GM03348 (cell line): ENCODE results near the gene PTPRU.

Experiments used
- DNase-seq: peaks from one replicate; pipeline ENCODE4 v3.0.0; 2012; ENCODE audit warnings: low spot score

The PTPRU gene

DNA sequence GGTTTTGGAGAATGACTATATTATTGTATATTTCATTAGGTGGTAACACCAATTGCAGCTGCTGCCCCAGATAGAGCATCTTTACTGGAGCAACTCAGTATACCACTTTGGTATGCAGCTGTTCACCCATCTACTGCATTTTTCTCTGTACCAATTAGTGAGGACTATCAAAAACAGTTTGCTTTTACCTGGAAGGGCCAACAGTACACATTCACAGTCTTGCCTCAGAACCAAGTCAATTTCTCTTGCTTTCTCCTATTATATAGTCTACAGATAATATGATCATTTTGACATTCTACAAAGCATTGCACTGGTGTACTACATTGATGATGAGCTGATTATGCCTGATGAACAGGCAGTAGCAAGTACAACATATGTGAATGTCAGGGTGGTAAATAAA is 99.3 kb downstream of the PTPRU start:
- no peak for DNase-seq

DNA sequence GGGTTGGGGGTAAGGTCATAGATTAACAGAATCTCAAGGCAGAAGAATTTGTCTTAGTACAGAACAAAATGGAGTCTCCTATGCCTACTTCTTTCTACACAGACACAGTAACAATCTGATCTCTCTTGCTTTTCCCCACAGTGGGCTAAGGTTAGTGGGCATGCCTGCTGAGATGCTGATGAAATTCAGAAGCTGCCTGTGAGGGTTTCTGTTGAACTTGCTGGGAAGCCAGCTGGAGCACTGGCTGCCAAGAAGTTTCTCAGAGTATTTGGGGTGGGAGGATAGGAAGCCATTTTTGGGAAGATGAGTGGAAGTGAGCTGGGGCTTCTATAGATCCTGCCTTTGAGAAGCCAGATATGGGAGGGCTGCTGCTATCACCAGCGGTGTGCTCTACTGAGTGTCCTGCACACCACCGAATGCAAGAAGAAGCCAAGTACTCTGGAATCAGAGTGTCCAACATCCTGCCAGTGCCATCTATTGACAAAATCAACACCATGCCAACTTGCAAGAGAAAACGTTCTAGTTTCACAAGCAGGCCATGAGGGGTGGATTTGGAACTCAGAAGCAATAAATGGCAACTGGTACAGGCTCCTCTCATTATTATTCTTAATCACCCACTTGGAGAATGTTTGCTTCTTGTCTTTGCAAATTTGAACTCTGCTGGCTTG is 102.7 kb downstream of the PTPRU start:
- no peak for DNase-seq

DNA sequence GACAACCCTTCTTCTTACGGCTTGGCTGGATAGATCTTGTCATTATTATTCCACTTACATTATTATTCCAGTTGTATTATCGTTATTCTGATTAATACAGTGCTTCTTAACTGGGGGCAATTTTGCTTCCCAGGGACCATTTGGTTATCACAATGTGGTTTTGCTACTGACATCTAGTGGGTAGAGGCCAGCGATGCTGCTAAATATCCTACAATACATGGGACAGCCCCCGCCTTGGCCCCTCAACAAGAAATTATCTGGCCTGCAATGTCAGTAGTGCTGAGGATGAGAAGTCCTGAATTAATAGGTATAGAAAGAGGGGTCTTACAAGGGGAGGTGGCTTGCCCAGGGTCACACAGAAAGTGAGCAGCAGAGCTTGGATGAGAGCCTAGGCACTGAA is 105.6 kb downstream of the PTPRU start:
- DNase-seq = no peak

DNA sequence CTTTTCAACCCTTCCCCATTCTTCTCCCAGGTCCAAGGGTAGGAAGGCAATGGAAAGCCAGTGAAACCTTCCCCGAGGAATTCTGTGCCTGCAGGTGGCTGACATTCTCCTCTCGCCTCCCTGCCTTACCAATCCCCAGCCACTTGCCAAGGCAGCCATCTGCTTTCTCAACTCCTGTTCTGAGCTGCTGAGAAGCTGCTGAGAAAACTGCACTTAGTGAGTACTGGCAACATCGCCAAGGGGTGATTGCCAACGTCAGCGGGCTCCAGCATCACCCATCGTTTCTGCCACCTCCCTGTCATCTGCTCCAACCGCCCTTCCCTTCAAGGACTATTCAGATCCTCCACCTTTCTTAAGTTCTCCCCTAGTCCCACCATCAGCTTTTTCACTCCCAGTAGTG is 106.0 kb downstream of the PTPRU start:
- no peak for DNase-seq

DNA sequence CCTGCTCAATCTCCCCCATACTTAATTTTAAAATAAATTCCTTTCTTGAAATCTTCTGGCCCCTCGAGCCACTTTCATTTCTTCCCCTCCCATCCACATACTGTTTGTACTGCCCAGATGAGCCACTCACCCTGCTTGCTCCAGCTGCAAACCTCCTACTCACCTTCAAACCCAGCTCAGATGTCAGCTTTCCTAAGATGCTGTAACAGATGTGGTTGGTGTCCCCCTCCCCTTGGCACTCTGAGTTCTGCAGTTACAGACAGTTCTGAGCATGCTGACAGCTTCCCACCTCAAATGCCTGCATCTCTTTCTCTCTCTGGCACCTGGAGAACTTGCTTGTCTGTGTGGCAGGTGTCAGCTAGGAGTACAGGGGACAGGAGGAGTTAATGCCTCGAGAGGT is 106.7 kb downstream of the PTPRU start:
- DNase-seq = no peak

DNA sequence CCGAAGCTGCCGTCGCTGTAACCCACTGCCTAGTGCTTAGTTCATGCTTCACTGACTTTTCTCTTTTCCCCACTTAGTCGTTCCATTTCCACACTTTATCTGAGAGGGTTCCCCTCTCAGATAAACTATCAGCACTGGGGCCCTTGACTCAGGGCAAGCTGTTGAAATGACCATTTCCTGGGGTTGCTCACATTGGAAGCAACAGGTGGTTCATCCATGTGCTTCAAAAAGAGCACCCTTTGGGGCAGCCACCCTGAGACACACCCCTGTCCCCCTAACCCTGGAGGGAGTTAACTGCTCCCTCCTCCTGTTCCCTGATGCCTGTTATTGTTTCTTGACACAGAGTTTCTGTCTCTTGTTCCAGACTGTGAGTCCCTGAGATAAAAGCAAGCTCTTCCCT is 107.2 kb downstream of the PTPRU start:
- no peak for DNase-seq

DNA sequence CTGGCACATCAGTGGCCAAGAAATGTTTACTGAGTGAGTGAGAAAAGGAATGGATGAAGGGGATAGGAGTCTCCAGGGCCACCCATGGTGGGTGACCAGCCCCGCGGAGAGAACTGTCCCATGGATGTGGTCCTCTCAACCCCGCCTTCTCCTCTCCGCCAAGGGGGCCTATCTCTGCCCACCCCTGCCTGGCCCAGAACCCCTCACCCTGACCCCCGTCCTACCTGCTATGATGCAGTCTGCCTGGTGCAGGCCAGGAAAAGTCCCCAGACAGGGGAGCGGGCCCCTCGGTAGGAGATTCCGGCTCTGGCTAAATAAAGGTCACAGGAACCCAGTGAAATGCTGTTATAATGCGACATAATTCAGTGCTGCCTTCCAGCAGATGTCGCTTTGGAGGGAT is 107.6 kb downstream of the PTPRU start:
- DNase-seq = no peak

DNA sequence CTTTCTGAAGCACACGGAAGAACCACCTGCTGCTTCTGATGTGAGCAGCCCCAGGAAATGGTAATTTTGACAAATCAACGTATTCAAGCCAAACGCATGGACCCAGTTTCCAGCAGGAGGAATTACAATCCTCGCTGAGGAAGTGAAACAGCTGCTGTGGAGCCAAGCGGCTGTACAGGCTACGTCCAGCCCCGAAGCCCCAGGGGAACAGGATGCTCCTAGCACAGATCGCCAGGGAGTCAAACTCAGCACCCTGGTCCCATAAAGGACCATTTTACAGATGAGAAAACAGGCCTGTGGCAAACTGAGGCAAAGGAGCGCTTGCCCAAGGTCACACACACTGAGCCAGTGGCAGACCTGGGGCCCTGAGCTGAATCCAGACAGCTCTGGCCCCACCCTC is 108.0 kb downstream of the PTPRU start:
- no peak for DNase-seq

DNA sequence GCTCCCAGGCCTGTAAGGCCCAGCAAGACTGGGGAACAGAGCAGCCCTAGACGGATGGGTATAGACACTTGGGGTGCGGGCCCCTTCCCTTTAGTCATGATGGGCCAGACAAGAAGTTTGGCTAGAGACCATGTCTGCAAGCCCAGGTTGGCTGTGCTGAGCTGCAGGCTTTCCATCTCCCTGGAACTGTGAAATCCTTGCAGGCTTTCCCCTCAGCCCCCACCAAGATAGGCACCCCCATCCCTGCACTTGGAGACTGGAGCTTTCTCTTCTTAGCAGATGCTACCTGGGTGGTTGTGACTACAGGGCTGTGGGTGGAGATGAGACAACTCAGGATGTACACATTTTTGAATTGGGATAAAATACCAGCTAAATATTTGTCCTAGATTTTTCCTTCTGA is 110.3 kb downstream of the PTPRU start:
- DNase-seq = no peak

DNA sequence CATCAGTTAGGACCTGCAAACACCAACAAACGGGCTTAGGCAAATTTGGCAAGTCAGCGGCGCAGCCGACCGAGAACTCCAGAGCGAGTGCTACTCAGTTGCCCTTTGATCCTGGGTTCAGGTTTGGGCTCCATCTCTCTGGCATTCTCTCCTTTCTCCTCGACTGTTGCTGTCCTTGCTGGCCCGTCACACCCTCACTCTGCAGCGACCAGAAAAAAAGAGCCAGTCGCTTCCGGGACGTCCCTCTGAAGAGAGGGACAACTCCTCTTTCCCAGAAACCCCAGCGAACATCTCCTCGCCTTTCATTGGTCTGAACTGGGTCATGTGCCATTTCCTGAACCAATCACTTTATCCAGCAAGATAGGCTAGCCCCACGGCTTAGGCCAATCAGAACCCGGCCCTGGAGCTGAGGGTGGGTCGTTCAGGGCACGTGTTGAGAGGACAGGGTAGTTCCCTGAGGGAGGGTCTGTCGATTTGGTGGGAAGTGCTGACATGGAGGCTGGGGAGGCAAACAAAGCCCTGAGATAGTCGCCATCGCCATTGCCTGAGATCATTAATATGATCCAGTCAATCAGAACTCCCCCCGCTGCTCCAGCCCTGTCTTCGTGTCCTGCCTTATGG is 113.7 kb downstream of the PTPRU start:
- DNase-seq = no peak

DNA sequence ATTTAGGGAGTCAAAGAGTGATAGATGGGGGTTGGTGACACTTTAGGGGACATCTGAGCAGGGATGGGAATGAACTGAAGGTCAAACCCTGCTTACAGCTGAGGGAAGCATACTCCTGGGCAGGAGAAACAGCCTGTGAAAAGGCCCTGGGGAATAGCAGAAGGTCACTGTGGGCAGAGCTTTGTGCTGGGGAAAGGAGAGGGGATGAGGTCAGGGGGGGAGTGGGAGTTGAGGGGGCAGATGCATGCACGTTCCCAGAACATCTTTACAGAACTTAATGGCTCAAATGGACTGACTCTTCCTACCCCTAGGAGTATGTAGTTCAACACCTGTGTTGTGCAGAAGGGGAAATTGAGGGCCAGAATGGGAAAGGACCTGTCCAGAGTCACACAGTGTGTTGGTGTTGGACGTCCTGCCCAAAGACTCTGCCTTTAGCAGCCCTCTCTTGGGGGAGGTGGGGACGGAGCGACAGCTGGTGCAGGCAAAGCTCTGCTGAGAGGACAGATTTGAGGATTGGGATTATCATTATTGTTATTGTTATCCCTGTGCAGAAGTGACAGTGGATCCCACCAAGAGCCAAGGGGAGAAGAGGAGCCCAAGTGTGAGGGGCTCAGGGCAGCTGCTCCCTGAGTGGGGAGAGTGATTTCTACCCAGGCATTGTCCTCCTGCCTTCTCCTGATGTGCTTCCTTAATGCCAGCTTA is 116.5 kb downstream of the PTPRU start:
- no peak for DNase-seq

DNA sequence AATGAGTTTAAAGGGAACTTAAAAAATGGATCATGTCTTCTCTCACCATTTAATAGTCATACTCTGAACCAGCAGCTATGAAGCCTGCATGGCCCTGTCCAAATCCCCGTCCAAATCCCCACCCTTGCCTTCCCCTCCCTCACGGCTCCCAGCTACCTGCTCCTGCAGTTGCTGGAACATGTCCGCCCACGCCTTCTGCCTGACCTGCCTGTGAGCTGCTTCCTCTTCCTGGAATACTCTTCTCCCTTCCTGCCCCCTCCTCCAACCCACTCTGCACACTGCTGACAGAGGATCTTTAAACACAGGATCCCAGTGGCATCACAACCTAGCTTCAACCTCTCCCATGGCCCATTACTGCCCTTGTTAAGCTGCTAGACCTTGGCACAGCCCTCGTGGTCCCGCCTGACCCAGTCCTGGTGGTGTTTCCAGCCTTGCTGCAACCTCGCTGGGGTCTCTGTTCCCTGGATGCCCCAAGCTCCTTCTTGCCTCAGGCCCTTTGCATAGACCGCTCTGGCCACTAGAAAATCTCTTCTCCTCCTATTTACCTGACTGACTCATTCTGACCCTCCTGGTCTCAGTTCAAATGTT is 118.3 kb downstream of the PTPRU start:
- DNase-seq = no peak

DNA sequence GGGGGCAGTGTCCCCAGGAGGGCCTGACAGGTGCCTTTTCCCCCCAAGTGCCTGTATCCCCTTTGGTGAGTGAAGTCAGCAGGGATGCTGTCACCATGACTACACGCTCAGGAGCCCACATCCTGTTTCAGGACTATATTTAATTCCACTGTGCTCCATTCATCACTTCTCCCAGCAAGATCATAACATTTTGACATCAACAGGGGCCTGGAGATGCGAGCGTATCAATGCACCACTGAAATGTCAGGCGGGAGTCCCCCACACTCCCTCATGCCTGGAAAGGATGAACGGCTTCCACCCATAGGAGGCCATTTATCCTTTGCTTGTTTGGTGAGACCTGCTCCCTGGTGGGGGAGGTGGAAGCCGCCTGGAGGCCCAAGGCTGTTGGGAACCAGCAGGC is 119.1 kb downstream of the PTPRU start:
- DNase-seq = no peak

DNA sequence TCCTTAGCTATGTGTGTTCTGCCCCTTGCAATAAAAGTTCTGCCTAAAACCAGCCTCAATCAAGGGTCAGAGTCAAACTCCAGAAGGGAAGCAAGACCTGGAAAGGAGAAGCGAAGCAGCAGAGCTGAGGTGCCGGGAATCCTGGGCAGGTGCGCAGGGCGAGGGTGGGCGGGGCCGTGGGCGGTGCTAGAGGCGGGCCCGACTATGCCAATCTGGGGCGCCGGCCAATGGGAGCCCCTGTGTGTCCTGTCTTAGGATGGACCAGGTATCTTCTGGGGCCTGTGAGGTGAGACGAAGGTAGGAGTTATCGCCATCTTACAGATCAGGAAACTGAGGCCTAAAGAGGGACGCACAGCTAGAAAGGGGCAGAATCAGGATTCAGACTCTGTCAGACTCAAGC is 120.3 kb downstream of the PTPRU start:
- no peak for DNase-seq

DNA sequence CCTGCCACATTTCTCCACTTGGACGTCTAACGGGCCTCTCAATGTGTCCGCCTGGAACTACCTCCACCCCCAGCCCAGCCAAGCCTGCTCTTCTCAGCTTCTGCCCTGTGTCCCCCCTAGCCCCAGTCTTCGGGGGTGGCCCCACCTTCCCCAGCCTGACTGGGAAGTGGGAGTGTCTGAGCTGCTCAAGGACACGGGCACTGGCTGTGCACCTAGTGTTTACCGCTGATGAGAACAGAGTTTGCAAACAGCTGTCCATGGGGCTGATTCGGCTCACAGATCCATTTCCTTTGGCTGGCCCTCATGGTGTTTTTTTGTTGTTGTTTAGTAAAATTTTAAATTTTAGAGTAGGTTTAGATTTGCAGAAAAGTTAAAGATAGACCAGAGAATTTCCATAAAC is 121.1 kb downstream of the PTPRU start:
- no peak for DNase-seq

DNA sequence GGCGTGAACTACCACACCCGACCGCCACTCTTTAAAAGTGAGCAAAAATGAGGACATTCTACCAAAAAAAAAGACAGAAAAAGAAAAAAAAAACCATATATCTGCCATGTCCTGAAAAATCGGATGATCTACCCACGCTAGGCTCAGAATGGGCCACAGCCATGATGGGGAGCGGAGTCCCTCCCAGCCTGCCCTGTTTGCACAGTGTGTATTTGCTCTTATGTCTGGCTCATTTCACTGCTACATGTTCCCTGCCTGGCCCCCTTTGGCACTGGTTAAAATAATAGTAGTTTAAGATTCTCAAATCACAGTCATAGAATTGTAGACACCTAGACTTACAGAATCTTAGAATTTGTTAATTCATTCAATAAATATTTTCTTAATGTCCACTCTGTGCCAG is 121.9 kb downstream of the PTPRU start:
- DNase-seq = no peak

DNA sequence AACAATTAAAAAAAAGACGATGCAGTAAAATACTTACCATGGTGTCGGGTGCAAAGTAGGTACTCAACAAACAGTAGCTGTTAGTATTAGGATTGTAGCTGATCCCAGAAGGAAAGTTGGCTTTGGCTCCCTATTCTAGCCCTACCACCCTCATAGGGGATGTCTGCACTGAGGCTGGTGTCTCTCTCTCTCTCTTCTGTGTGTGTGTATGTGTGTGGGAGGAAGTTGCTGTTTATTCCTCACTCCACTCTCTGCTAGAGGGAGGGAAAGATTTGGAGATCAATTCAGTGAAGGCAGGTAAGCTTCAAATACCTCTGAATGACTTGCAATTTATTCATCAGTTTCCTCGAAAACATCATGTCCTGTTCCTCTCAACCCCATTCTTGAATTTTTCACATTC is 124.4 kb downstream of the PTPRU start:
- no peak for DNase-seq

DNA sequence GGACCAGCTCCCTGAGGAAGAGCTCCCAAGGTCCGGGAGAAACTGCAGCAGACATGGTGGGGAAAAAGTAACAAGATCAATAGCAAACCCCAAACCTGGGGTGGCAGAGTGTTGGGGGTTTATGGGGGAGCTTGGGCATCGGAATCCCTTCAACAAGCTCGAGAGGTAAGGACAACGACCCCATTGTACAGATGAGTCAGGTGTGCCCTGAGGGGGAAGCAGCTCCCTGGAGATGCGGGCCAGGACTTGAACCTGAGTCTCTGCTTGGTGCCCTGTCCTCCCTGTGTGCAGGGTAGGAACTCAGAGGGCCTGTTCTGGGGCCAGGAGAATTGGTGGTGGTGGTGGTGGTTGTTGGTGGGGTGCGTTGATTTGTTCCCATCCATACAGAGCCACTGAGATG is 125.4 kb downstream of the PTPRU start:
- no peak for DNase-seq

DNA sequence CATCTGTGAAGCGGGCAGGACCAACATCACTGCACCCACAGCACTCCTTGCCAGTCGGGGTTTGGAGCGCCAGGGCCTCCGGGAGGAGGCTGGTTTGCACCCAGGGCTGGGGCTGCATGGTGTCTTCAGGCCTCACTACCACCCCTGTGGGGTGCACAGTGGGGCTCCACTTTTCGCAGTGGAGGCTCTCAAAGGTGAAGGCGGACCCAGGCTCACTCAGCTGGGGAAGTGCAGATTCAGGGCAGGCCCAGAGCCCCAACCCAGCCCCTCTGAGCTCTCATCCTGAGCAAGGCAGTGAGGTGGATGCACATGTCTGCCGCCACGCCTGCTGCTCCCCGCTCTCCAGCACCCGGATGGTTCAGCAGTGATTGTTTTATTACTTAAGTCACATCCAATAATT is 125.8 kb downstream of the PTPRU start:
- no peak for DNase-seq

DNA sequence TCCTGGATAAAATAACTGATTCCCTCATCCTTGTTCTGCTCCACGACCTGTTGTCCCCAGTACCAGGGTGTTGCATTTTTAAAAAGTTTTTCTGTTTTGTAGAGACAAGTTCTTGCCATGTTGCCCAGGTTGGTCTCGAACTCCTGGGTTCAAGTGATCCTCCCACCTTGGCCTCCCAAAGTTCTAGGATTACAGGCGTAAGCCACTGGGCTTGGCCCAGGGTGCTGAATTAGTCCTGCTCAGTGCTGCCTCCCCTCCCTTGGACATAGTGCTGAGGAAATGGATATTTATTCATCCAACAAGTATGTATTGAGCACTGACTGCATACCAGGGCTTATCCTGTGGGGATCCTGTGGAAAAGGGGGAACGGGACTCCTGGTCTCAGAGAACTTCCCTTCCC is 126.4 kb downstream of the PTPRU start:
- no peak for DNase-seq

DNA sequence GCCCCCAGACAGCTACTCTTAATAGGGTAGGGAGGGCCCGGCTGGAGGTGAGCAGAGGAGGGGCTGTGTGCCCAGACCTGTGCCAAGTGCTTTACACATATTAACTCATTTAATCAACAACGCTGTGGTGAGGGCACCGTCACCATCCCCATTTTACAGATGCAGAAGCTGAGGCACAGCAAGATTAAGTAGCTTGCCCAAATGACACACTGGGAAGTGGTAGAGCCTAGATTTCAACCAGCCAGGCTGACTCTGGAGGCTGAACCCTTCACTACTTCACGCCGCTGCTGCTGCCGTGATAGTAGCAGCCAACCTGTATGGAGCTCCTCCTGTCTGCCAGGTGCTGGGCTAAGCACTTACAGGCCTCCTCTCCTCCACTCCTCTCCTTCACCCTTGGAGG is 127.2 kb downstream of the PTPRU start:
- DNase-seq = no peak

DNA sequence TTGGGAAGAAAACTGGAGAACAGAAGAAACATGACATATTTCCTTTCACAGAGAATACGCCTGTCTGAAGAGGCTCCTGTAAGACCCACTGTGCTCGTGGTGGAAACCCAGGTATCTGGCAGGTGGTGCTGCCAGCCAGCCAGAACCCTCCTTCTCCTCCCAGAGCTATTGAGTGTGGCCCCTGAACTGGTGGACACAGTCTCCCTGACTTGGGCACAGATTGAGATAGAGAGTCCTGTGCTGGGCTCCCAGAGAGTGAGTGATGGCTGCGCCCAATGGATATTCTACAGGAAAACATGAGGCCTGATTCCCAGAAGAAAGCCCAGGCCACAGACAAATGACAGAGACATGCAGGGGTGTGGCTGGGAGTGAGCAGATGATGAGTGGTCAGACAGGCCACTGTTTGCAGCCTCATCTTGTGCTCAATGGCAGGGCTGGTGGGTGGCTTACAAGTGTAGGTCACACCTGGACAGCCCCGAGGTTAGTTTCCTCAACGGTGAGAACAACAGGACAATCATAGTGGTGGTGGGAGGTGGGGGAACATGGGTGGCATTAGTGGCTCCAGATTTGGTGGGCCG is 127.9 kb downstream of the PTPRU start:
- DNase-seq = no peak
